ENCODE data around the gene S100A14. TPM values are rescaled to one million over a fixed set of nuclear protein-coding genes. Genes with fewer than 3 reads are reported as not detected.

S100A14 gene
- total and polyA plus RNA-seq, 4 donors, result 1.7 to 4.4 (median 3.3) TPM

GRCh38 chr1:153624965-153625611, 9.0 kb upstream of the S100A14 start:
- no peak overlapping the region for H3K9ac ChIP-seq (ENCODE audit: low read depth in 1 of 2, low read length in 2 of 2)
- no peak overlapping the region for H3K4me3 ChIP-seq (ENCODE audit: low read depth in 1 of 3, low read length in 3 of 3)
- H3K36me3 ChIP-seq (ENCODE audit: control insufficient read depth in 4 of 4, insufficient read depth in 3 of 4, low read depth in 1 of 4, low read length in 3 of 4), result no peaks in the 10 kb centered on the region
- no peaks in the 10 kb centered on the region for H3K27me3 ChIP-seq (ENCODE audit: control insufficient read depth in 4 of 4, insufficient read depth in 4 of 4, low read length in 3 of 4)
- no peaks in the 10 kb centered on the region for H3K9me3 ChIP-seq (ENCODE audit: control insufficient read depth in 4 of 4, low read length in 3 of 4)
- DNase-seq (ENCODE audit: low spot score), result no peak
- H3K4me1 ChIP-seq (ENCODE audit: control insufficient read depth in 4 of 4, insufficient read depth in 4 of 4, low read length in 3 of 4), result peaks cover 4 to 19% (median 10%) of the 10 kb centered on the region in 4 donors
- H3K27ac ChIP-seq (ENCODE audit: low read depth in 1 of 2, low read length in 2 of 2), result no peak overlapping the region
- 90% methylated on average over 10 of the region's 10 CpGs for WGBS
- no peak for TF ChIP-seq YY1 (IDR thresholded peaks at IDR 0.05)
- TF ChIP-seq GABPA (IDR thresholded peaks at IDR 0.05 in 1 of 2, conservative IDR thresholded peaks at IDR 0.05 in 1 of 2), result no peak
- no peak for TF ChIP-seq FOXA2 (IDR thresholded peaks at IDR 0.05)

GRCh38 chr1:153623101-153623500, 7.0 kb upstream of the S100A14 start:
- no peak overlapping the region for H3K4me3 ChIP-seq (ENCODE audit: low read depth in 1 of 3, low read length in 3 of 3)
- H3K27me3 ChIP-seq (ENCODE audit: control insufficient read depth in 4 of 4, insufficient read depth in 4 of 4, low read length in 3 of 4), result no peaks in the 10 kb centered on the region
- H3K36me3 ChIP-seq (ENCODE audit: control insufficient read depth in 4 of 4, insufficient read depth in 3 of 4, low read depth in 1 of 4, low read length in 3 of 4), result no peaks in the 10 kb centered on the region
- no peak for DNase-seq (ENCODE audit: low spot score)
- WGBS, result 72% methylated on average over 7 of the region's 7 CpGs
- no peak overlapping the region for H3K9ac ChIP-seq (ENCODE audit: low read depth in 1 of 2, low read length in 2 of 2)
- TF ChIP-seq RXRA (IDR thresholded peaks at IDR 0.05), result peak in 1 of 2 donors; percentile 30
- TF ChIP-seq FOXA1 (IDR thresholded peaks at IDR 0.05), result no peak
- no peak for TF ChIP-seq SP1 (IDR thresholded peaks at IDR 0.05)
- TF ChIP-seq GABPA (IDR thresholded peaks at IDR 0.05 in 1 of 2, conservative IDR thresholded peaks at IDR 0.05 in 1 of 2), result no peak
- H3K27ac ChIP-seq (ENCODE audit: low read depth in 1 of 2, low read length in 2 of 2), result no peak overlapping the region
- peaks cover 4 to 19% (median 10%) of the 10 kb centered on the region in 4 donors for H3K4me1 ChIP-seq (ENCODE audit: control insufficient read depth in 4 of 4, insufficient read depth in 4 of 4, low read length in 3 of 4)
- H3K9me3 ChIP-seq (ENCODE audit: control insufficient read depth in 4 of 4, low read length in 3 of 4), result no peaks in the 10 kb centered on the region

- H3K9me3 ChIP-seq (ENCODE audit: control insufficient read depth in 4 of 4, low read length in 3 of 4), result no peaks in the 10 kb centered on the region
- no peak for DNase-seq (ENCODE audit: low spot score)
- no peak overlapping the region for H3K4me3 ChIP-seq (ENCODE audit: low read depth in 1 of 3, low read length in 3 of 3)
- no peak overlapping the region for H3K27ac ChIP-seq (ENCODE audit: low read depth in 1 of 2, low read length in 2 of 2)
- H3K27me3 ChIP-seq (ENCODE audit: control insufficient read depth in 4 of 4, insufficient read depth in 4 of 4, low read length in 3 of 4), result no peaks in the 10 kb centered on the region
- H3K4me1 ChIP-seq (ENCODE audit: control insufficient read depth in 4 of 4, insufficient read depth in 4 of 4, low read length in 3 of 4), result peaks cover 6 to 28% (median 17%) of the 10 kb centered on the region in 4 donors
- 96% methylated on average over 6 of the region's 6 CpGs for WGBS
- TF ChIP-seq CTCF (IDR thresholded peaks at IDR 0.05; ENCODE audit: low read depth, low read length, missing input control), result no peak
- no peak for TF ChIP-seq SP1 (IDR thresholded peaks at IDR 0.05)
- TF ChIP-seq RAD21 (IDR thresholded peaks at IDR 0.05), result no peak
- no peak for TF ChIP-seq TAF1 (conservative IDR thresholded peaks at IDR 0.05)
- TF ChIP-seq YY1 (IDR thresholded peaks at IDR 0.05), result no peak
- TF ChIP-seq GABPA (IDR thresholded peaks at IDR 0.05 in 1 of 2, conservative IDR thresholded peaks at IDR 0.05 in 1 of 2), result no peak
- no peak for TF ChIP-seq JUND (IDR thresholded peaks at IDR 0.05)
- no peak for TF ChIP-seq FOXA2 (IDR thresholded peaks at IDR 0.05)
- TF ChIP-seq FOXA1 (IDR thresholded peaks at IDR 0.05), result no peak
- TF ChIP-seq RXRA (IDR thresholded peaks at IDR 0.05), result no peak
- no peak for TF ChIP-seq EGR1 (IDR thresholded peaks at IDR 0.05; ENCODE audit: low read depth in 2 of 2)
- TF ChIP-seq MAX (IDR thresholded peaks at IDR 0.05), result no peak
- TF ChIP-seq HNF4A (conservative IDR thresholded peaks at IDR 0.05), result no peak
- no peak for TF ChIP-seq ATF3 (IDR thresholded peaks at IDR 0.05)
- no peak for TF ChIP-seq ZBTB33 (IDR thresholded peaks at IDR 0.05)
- no peak for TF ChIP-seq HNF4G (IDR thresholded peaks at IDR 0.05)
- TF ChIP-seq NR2F2 (IDR thresholded peaks at IDR 0.05), result no peak
- TF ChIP-seq REST (IDR thresholded peaks at IDR 0.05), result no peak
- no peak overlapping the region for H3K9ac ChIP-seq (ENCODE audit: low read depth in 1 of 2, low read length in 2 of 2)
- H3K36me3 ChIP-seq (ENCODE audit: control insufficient read depth in 4 of 4, insufficient read depth in 3 of 4, low read depth in 1 of 4, low read length in 3 of 4), result no peaks in the 10 kb centered on the region
Observed at GRCh38 chr1:153619171-153619570, 3.0 kb upstream of the S100A14 start.
